Caco-2 (cell line): ENCODE measurements around the gene CHDH. TPM values are rescaled to one million over a fixed set of nuclear protein-coding genes. Genes with fewer than 3 reads are reported as not detected.
A peak's percentile ranks its signal among the peaks of the same experiment; 100 is the strongest.

Source experiments
- BruUV-seq: library from RNA; stranded (reverse); fragments of 400-500 nt; replicated peaks from 2 replicates; lab custom pipeline; 2021; lab: Mats Ljungman, UMichigan
- CTCF ChIA-PET: fragments of 300-600 bp; sonication (Branson Sonifier 250); formaldehyde crosslinking; loops from one replicate; lab custom pipeline; 2022; ENCODE audit warnings: antibody characterized with exemption; lab: Charles Lee
- POLR2A ChIA-PET: fragments of 300-600 bp; sonication (Branson Sonifier 250); formaldehyde crosslinking; loops from one replicate; lab custom pipeline; 2022; ENCODE audit warnings: antibody characterized with exemption; lab: Charles Lee
- DNase-seq, 2 experiments: peaks; one replicate each; pipeline versions ENCODE4 v3.0.0 to v3.0.0-alpha.2; 2020 to 2022
- H3K27me3 ChIP-seq: replicated peaks from 2 replicates; pipeline ENCODE4 v1.6.0; 2011; ENCODE audit warnings: low read length; ENCODE audit not compliant: control insufficient read depth, insufficient read depth
- H3K36me3 ChIP-seq: 2 replicates; pipeline ENCODE4 v1.5.1; 2011; ENCODE audit warnings: low read length; ENCODE audit not compliant: control insufficient read depth, insufficient read depth
- H3K4me1 ChIP-seq: fragments of 250-450 bp; sonication (Bioruptor Pico); 2 replicates; pipeline ENCODE4 v1.5.1; 2020; ENCODE audit warnings: mild to moderate bottlenecking
- H3K4me3 ChIP-seq: 2 replicates; pipeline ENCODE4 v1.5.1; 2011; ENCODE audit warnings: low read depth, mild to moderate bottlenecking, control low read depth, low read length
- H3K9me3 ChIP-seq: fragments of 250-450 bp; sonication (Bioruptor Pico); 2 replicates; pipeline ENCODE4 v1.5.1; 2020; ENCODE audit warnings: mild to moderate bottlenecking, moderate library complexity
- H3K27ac Mint-ChIP-seq: one replicate; pipeline ENCODE4 v1.8.0; 2022; ENCODE audit warnings: mixed read lengths; ENCODE audit not compliant: unreplicated experiment
- H3K27me3 Mint-ChIP-seq: one replicate; pipeline ENCODE4 v1.8.0; 2022; ENCODE audit warnings: mixed read lengths; ENCODE audit not compliant: insufficient read depth, unreplicated experiment
- H3K36me3 Mint-ChIP-seq: one replicate; pipeline ENCODE4 v1.8.0; 2022; ENCODE audit warnings: mild to moderate bottlenecking, mixed read lengths; ENCODE audit not compliant: insufficient read depth, unreplicated experiment
- H3K4me1 Mint-ChIP-seq: one replicate; pipeline ENCODE4 v1.8.0; 2022; ENCODE audit warnings: low read depth, mixed read lengths; ENCODE audit not compliant: unreplicated experiment
- H3K4me3 Mint-ChIP-seq: one replicate; pipeline ENCODE4 v1.8.0; 2022; ENCODE audit warnings: mild to moderate bottlenecking, moderate library complexity, mixed read lengths; ENCODE audit not compliant: unreplicated experiment
- H3K9me3 Mint-ChIP-seq: one replicate; pipeline ENCODE4 v1.8.0; 2022; ENCODE audit warnings: mixed read lengths; ENCODE audit not compliant: unreplicated experiment
- CTCF ChIP-seq, 2 experiments: fragments of 200-600 bp in 1 of 2; IDR thresholded peaks; 1 replicate in 1 of 2; 2 replicates in 1 of 2; pipeline versions ENCODE4 v1.5.1 to v1.8.0; 2011 to 2022; ENCODE audit warnings: antibody characterized with exemption in 1 of 2, control low read depth in 1 of 2, inconsistent platforms in 1 of 2, low read depth in 1 of 2, low read length in 1 of 2, mild to moderate bottlenecking in 1 of 2, moderate library complexity in 1 of 2; ENCODE audit not compliant: insufficient read depth in 1 of 2, severe bottlenecking in 1 of 2, unreplicated experiment in 1 of 2
- intact Hi-C: fragments of 100-400 bp; cut with micrococcal nuclease; formaldehyde crosslinking; loops from one replicate; pipeline ENCODE4 v1.10.0; 2022; ENCODE audit not compliant: unreplicated experiment
- total RNA-seq: library from RNA; stranded (reverse); gene quantifications from 2 replicates; pipeline ENCODE4 v1.2.3, GENCODE V29; 2022

The CHDH gene
- total RNA-seq, 1 experiment from 2014 or later, result 32.4 TPM

GRCh38 chr3:53809267-53809666 is 37.0 kb downstream of the CHDH start:
- Histone ChIP-seq H3K27me3 (no peaks in the 10 kb centered on the region), H3K36me3 (no peaks in the 10 kb centered on the region), H3K4me3 (no peak overlapping the region), H3K4me1 (peaks cover 25% of the 10 kb centered on the region), H3K9me3 (no peaks in the 10 kb centered on the region)
- BruUV-seq, result no TSS peak
- intact Hi-C loops, result no loop called here
- Mint-ChIP-seq H3K9me3 (no peaks in the 10 kb centered on the region), H3K4me3 (no peak overlapping the region), H3K27ac (no peak overlapping the region), H3K4me1 (peaks cover 20% of the 10 kb centered on the region), H3K27me3 (no peaks in the 10 kb centered on the region), H3K36me3 (peaks cover 15% of the 10 kb centered on the region)
- DNase-seq, result no peak
- TF ChIP-seq CTCF (IDR thresholded peaks at IDR 0.05; ENCODE audit: insufficient read depth in 1 of 2, low read depth in 1 of 2, low read length in 1 of 2, severe bottlenecking in 1 of 2, unreplicated experiment in 1 of 2), result no peak
- ChIA-PET CTCF (no interaction called here), POLR2A (no interaction called here)

- Mint-ChIP-seq H3K4me3 (no peak overlapping the region), H3K27me3 (no peaks in the 10 kb centered on the region), H3K36me3 (peaks cover 15% of the 10 kb centered on the region), H3K27ac (no peak overlapping the region), H3K4me1 (peaks cover 20% of the 10 kb centered on the region), H3K9me3 (no peaks in the 10 kb centered on the region)
- TF ChIP-seq CTCF (IDR thresholded peaks at IDR 0.05; ENCODE audit: insufficient read depth in 1 of 2, low read depth in 1 of 2, low read length in 1 of 2, severe bottlenecking in 1 of 2, unreplicated experiment in 1 of 2), result no peak
- BruUV-seq, result no TSS peak
- Histone ChIP-seq H3K27me3 (no peaks in the 10 kb centered on the region), H3K4me1 (peaks cover 25% of the 10 kb centered on the region), H3K4me3 (no peak overlapping the region), H3K36me3 (no peaks in the 10 kb centered on the region), H3K9me3 (no peaks in the 10 kb centered on the region)
- intact Hi-C loops, result no loop called here
- ChIA-PET CTCF (no interaction called here), POLR2A (no interaction called here)
- DNase-seq, result no peak
Measured at GRCh38 chr3:53808496-53808895, 37.7 kb downstream of the CHDH start.

- H3K9me3 ChIP-seq, result no peaks in the 10 kb centered on the region
- intact Hi-C loops, result no loop called here
- peaks cover 25% of the 10 kb centered on the region for H3K4me1 ChIP-seq
- H3K27me3 Mint-ChIP-seq, result no peaks in the 10 kb centered on the region
- ChIA-PET POLR2A (no interaction called here), CTCF (no interaction called here)
- H3K4me1 Mint-ChIP-seq, result peaks cover 20% of the 10 kb centered on the region
- no peaks in the 10 kb centered on the region for H3K36me3 ChIP-seq
- DNase-seq, result no peak
- peak overlapping the region; percentile 36 for H3K27ac Mint-ChIP-seq
- no peak for TF ChIP-seq CTCF (IDR thresholded peaks at IDR 0.05; ENCODE audit: insufficient read depth in 1 of 2, low read depth in 1 of 2, low read length in 1 of 2, severe bottlenecking in 1 of 2, unreplicated experiment in 1 of 2)
- H3K27me3 ChIP-seq, result no peaks in the 10 kb centered on the region
- peaks cover 6% of the 10 kb centered on the region for H3K36me3 Mint-ChIP-seq
- BruUV-seq, result no TSS peak
- no peaks in the 10 kb centered on the region for H3K9me3 Mint-ChIP-seq
- no peak overlapping the region for H3K4me3 Mint-ChIP-seq
- no peak overlapping the region for H3K4me3 ChIP-seq
Measured at GRCh38 chr3:53807117-53807810, 39.0 kb downstream of the CHDH start.
